Neutrophil (primary cell): Measurements from ENCODE around the gene FBRSL1.
"Not testable (repeated sequence)": the region's sequence is repeated elsewhere in the genome, so short reads cannot be mapped to it uniquely, and the experiment has no call there.

Experiments used
- H3K27ac ChIP-seq: fragments of 200-600 bp; sonication (generic); 2 replicates; pipeline ENCODE4 v1.5.1; 2016; ENCODE audit warnings: mild to moderate bottlenecking, moderate library complexity
- H3K27me3 ChIP-seq: fragments of 200-600 bp; sonication (generic); 2 replicates; pipeline ENCODE4 v1.6.0; 2016; ENCODE audit warnings: mild to moderate bottlenecking
- H3K36me3 ChIP-seq: fragments of 200-600 bp; sonication (generic); 2 replicates; pipeline ENCODE4 v1.5.1; 2017
- H3K4me1 ChIP-seq, 2 experiments: fragments of 200-600 bp in 1 of 2; sonication (generic) in 1 of 2; 1 replicate in 1 of 2; 2 replicates in 1 of 2; pipeline versions ENCODE4 v1.5.1 to v1.6.1; 2013 to 2016; ENCODE audit warnings: low read depth in 1 of 2, low read length in 1 of 2, mild to moderate bottlenecking in 1 of 2, moderate library complexity in 1 of 2; ENCODE audit not compliant: control insufficient read depth in 1 of 2, insufficient read depth in 1 of 2
- H3K4me3 ChIP-seq, 2 experiments: fragments of 200-600 bp in 1 of 2; sonication (generic) in 1 of 2; 1 replicate in 1 of 2; 2 replicates in 1 of 2; pipeline ENCODE4 v1.5.1; 2013 to 2016; ENCODE audit warnings: low read depth in 1 of 2, low read length in 1 of 2, mild to moderate bottlenecking in 1 of 2, moderate library complexity in 1 of 2
- H3K9me3 ChIP-seq: fragments of 200-600 bp; sonication (generic); 2 replicates; pipeline ENCODE4 v1.5.1; 2016
- CTCF ChIP-seq: fragments of 200-600 bp; sonication (generic); IDR thresholded peaks from 2 replicates; pipeline ENCODE4 v1.5.1; 2016; ENCODE audit warnings: antibody characterized with exemption

The FBRSL1 gene

DNA sequence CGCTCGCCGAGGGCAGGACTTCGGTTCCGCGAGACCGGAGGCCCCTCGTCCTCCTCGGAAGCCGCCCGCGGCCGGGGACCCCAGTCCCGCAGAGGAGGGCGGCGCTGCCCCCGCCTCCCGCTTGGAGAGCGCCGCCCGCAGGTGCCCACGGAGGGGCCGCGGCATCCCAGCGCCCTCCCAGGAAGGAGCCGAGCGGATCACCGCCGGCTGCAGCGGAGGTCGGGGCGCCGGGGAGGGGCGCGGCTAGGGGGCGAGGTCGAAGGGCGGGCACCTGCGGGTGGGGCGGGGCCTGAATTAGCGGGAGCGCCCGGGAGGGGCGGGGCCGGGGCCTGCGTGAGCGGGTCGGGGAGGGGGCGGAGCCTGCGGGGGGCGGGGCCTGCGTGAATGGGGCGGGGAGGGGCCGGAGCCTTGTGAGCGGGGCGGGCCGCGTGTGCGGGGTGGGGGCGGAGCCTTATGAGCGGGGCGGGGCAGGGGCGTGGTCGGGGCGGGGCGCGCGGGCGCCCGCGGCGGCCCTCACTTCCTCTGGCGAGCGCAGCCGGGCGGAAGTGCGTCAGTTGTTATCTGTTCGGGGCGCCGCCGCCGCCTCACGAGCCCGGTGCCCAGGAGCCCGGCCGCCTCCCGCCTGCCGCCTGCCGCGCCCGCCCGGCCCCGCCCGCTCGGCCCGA lies at the start of gene FBRSL1:
Gene FBRSL1 (plus strand): TSS at position 550 of the 665 bp plus-strand sequence.
- peak within 1 kb of the TSS; percentile 93 for H3K27ac ChIP-seq
- no peaks in the 10 kb centered on the region for H3K9me3 ChIP-seq
- peaks cover 46 to 47% of the 10 kb centered on the region in 2 experiments for H3K4me1 ChIP-seq
- peaks cover 11% of the 10 kb centered on the region for H3K27me3 ChIP-seq
- no peaks in the 10 kb centered on the region for H3K36me3 ChIP-seq
- peak; percentile 45 for TF ChIP-seq CTCF
- peak within 1 kb of the TSS; percentile 69 to 96 for H3K4me3 ChIP-seq

GRCh38 chr12:132440420-132440819 lies 49.5 kb upstream of the FBRSL1 start:
- peaks cover 33% of the 10 kb centered on the region for H3K27me3 ChIP-seq
- peaks cover 12 to 15% of the 10 kb centered on the region in 2 experiments for H3K4me1 ChIP-seq
- not testable (repeated sequence) for H3K4me3 ChIP-seq, H3K36me3 ChIP-seq, H3K27ac ChIP-seq, H3K9me3 ChIP-seq

- H3K27me3 ChIP-seq, result peaks cover 28% of the 10 kb centered on the region
- H3K9me3 ChIP-seq, result no peaks in the 10 kb centered on the region
- H3K27ac ChIP-seq, result no peak overlapping the region
- TF ChIP-seq CTCF, result no peak
- H3K4me1 ChIP-seq, result peaks cover 13 to 19% of the 10 kb centered on the region in 2 experiments
- H3K4me3 ChIP-seq, result no peak overlapping the region
- H3K36me3 ChIP-seq, result no peaks in the 10 kb centered on the region
Observed at GRCh38 chr12:132441871-132442863, 47.8 kb upstream of the FBRSL1 start.

DNA sequence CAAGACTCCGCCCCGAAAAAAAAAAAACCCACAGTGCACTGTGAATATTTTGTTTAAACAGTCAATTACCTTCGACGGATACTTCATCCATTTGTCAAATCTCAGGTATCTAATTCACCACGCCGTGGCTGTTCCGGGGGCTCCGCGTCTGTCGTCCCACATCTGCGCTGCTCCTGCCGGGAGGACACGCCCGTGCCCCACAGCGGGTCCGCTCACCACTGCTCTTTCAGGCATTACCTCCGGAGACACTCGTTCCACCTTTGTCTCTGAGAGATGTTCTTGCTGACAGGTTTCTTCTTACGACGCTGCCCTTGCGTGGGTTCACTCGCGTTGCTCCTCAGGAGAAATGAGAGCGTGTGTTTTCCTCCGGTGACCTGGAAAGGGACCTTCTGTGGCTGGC lies 46.9 kb upstream of the FBRSL1 start:
- no peak overlapping the region for H3K4me3 ChIP-seq
- peaks cover 13 to 19% of the 10 kb centered on the region in 2 experiments for H3K4me1 ChIP-seq
- H3K27ac ChIP-seq, result no peak overlapping the region
- peaks cover 19% of the 10 kb centered on the region for H3K27me3 ChIP-seq
- TF ChIP-seq CTCF, result no peak
- no peaks in the 10 kb centered on the region for H3K36me3 ChIP-seq
- no peaks in the 10 kb centered on the region for H3K9me3 ChIP-seq

DNA sequence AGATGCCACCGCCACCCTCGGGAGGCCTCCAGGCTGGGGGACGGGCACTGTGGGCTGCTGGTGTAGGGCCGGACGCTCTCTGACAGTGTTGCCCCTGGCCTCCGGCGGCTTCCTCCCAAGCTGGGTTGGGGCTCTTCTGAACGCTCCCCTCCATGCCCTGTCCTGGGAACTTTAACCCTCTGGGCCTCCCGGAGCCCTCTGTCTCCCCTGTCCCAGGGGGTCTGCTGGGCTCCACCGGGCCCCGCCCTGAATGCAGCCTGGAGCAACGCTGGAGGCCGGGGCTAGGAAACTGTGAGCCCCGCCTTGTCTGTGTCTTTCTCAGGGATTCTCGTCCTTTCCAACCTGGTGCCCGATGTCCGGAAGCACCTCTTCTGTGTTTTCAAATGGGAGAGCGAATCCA lies 45.7 kb upstream of the FBRSL1 start:
- no peak for TF ChIP-seq CTCF
- Histone ChIP-seq H3K4me3 (no peak overlapping the region), H3K9me3 (no peaks in the 10 kb centered on the region), H3K27me3 (peaks cover 8% of the 10 kb centered on the region), H3K4me1 (peaks cover 13 to 18% of the 10 kb centered on the region in 2 experiments), H3K36me3 (no peaks in the 10 kb centered on the region), H3K27ac (peak overlapping the region; percentile 83)
